Spleen (tissue), 11 donors: ENCODE results near the gene CREB1. TPM values are rescaled to one million over a fixed set of nuclear protein-coding genes. Genes with fewer than 3 reads are reported as not detected.
"Not testable (repeated sequence)": the region's sequence is repeated elsewhere in the genome, so short reads cannot be mapped to it uniquely, and the experiment has no call there.

Source experiments
- DNase-seq: peaks from one replicate; pipeline ENCODE4 v3.0.0-alpha.2; 2020
- H3K27ac ChIP-seq, 8 donors: fragments of 200-600 bp; sonication (generic) in 7 of 8; 1 replicate in 4 of 8; 2 replicates in 4 of 8; pipeline versions ENCODE4 v1.5.0 to v1.8.0; 2016 to 2021; ENCODE audit warnings: inconsistent platforms in 4 of 8, mild to moderate bottlenecking in 4 of 8, moderate library complexity in 1 of 8
- H3K27me3 ChIP-seq, 7 donors: fragments of 200-600 bp; sonication (generic) in 6 of 7; replicated peaks in 1 of 7; 1 replicate in 4 of 7; 2 replicates in 3 of 7; pipeline versions ENCODE4 v1.5.0 to v1.8.0; 2016 to 2021; ENCODE audit warnings: inconsistent platforms in 3 of 7, mild to moderate bottlenecking in 1 of 7
- H3K36me3 ChIP-seq, 6 donors: fragments of 200-600 bp; sonication (generic) in 5 of 6; 1 replicate in 4 of 6; 2 replicates in 2 of 6; pipeline versions ENCODE4 v1.5.0 to v1.8.0; 2016 to 2021; ENCODE audit warnings: inconsistent platforms in 2 of 6
- H3K4me1 ChIP-seq, 6 donors: fragments of 200-600 bp; sonication (generic) in 5 of 6; 1 replicate in 3 of 6; 2 replicates in 3 of 6; pipeline versions ENCODE4 v1.5.0 to v1.8.0; 2016 to 2021; ENCODE audit warnings: inconsistent platforms in 3 of 6
- H3K4me3 ChIP-seq, 8 donors: fragments of 200-600 bp; sonication (generic) in 7 of 8; 1 replicate in 4 of 8; 2 replicates in 4 of 8; pipeline versions ENCODE4 v1.5.0 to v1.8.0; 2016 to 2021; ENCODE audit warnings: inconsistent platforms in 4 of 8, mild to moderate bottlenecking in 4 of 8, moderate library complexity in 2 of 8
- H3K9me3 ChIP-seq, 8 donors: fragments of 200-600 bp; sonication (generic) in 7 of 8; 1 replicate in 4 of 8; 2 replicates in 4 of 8; pipeline versions ENCODE4 v1.5.0 to v1.8.0; 2016 to 2021; ENCODE audit warnings: inconsistent platforms in 4 of 8
- CTCF ChIP-seq, 11 experiments: fragments of 200-600 bp in 7 of 11; fragments of 450-650 bp in 4 of 11; sonication (generic) in 4 of 11; IDR thresholded peaks in 8 of 11; conservative IDR thresholded peaks in 3 of 11; 1 replicate in 7 of 11; 2 replicates in 4 of 11; pipeline versions ENCODE4 v1.4.0 to v1.8.0; 2016 to 2021; ENCODE audit warnings: antibody characterized with exemption in 11 of 11, inconsistent platforms in 4 of 11, mild to moderate bottlenecking in 1 of 11
- POLR2A ChIP-seq, 3 donors: fragments of 450-650 bp; IDR thresholded peaks; one replicate each; pipeline ENCODE4 v1.5.1; 2017; ENCODE audit warnings: antibody characterized with exemption in 3 of 3, mild to moderate bottlenecking in 1 of 3
- POLR2AphosphoS5 ChIP-seq, 3 donors: sonication (generic); formaldehyde crosslinking; IDR thresholded peaks; one replicate each; pipeline ENCODE4 v1.5.1; 2017; ENCODE audit warnings: antibody characterized with exemption in 3 of 3
- WGBS, 5 donors: extraction: QIAGEN DNeasy Blood & Tissue Kit in 3 of 5; methylation state at CpG; one replicate each; pipeline versions ENCODE4 v1.1.5 to v1.1.7; 2013 to 2018; 5-methylcytosine and 5-hydroxymethylcytosine counted together
- intact Hi-C: fragments of 100-400 bp; cut with DNase I; formaldehyde crosslinking; loops from one replicate; pipeline ENCODE4 v1.15.0; 2023; ENCODE audit warnings: low total_unique reads
- polyA plus RNA-seq, 3 donors: library from polyadenylated mRNA; stranded (reverse); fragments of 200-250 nt; gene quantifications; one replicate each; pipeline ENCODE4 v1.2.1, GENCODE V29; 2013
- total RNA-seq, 7 donors: library from RNA; depleted of rRNA in 3 of 7; stranded (reverse); fragments of >200 nt in 3 of 7; fragmentation: NEBNext Ultra II Directional in 4 of 7; extraction: Animal tissue kit (Norgen Biotek cat#: 25700) in 4 of 7; gene quantifications; one replicate each; pipeline versions ENCODE4 v1.1.0 to v1.2.1, GENCODE V29; 2016 to 2021
- donor health status: healthy with polysubstance abuse.
- donor health status: DM: no; HTN: no; CAD: no; lungs with moderate emphysema.
- donor health status: DM: no; HTN: no; CAD: no.
- donor health status: Bipolar disorder and iron deficiency.
- donor health status: healthy.
- donor health status: DM: no; HTN: no; CAD: no.
- donor health status: DM: yes; HTN: yes; CAD: no.

The CREB1 gene
- total and polyA plus RNA-seq, 10 donors, result 8.4 to 94.7 (median 78.7) TPM

- Histone ChIP-seq H3K36me3 (no peaks in the 10 kb centered on the region), H3K4me1 (peaks cover 0 to 3% (median 0%) of the 10 kb centered on the region in 6 donors), H3K9me3 (peaks cover 0 to 17% (median 14%) of the 10 kb centered on the region in 8 donors), H3K27me3 (no peaks in the 10 kb centered on the region), H3K27ac (no peak overlapping the region), H3K4me3 (no peak overlapping the region)
- intact Hi-C loops, result no loop called here
- TF ChIP-seq POLR2AphosphoS5 (IDR thresholded peaks at IDR 0.05), result no peak
- TF ChIP-seq CTCF (IDR thresholded peaks at IDR 0.05 in 8 of 11, conservative IDR thresholded peaks at IDR 0.05 in 3 of 11), result no peak
- no peak for TF ChIP-seq POLR2A (IDR thresholded peaks at IDR 0.05)
- no peak for DNase-seq
Measured at GRCh38 chr2:207640160-207640559, 110.4 kb downstream of the CREB1 start.

GRCh38 chr2:207640661-207641060, 110.9 kb downstream of the CREB1 start:
- TF ChIP-seq POLR2A (IDR thresholded peaks at IDR 0.05) (no peak), POLR2AphosphoS5 (IDR thresholded peaks at IDR 0.05) (no peak), CTCF (IDR thresholded peaks at IDR 0.05 in 8 of 11, conservative IDR thresholded peaks at IDR 0.05 in 3 of 11) (no peak)
- DNase-seq, result no peak
- intact Hi-C loops, result no loop called here
- no peaks in the 10 kb centered on the region for H3K27me3 ChIP-seq
- no peak overlapping the region for H3K4me3 ChIP-seq
- no peaks in the 10 kb centered on the region for H3K36me3 ChIP-seq
- H3K9me3 ChIP-seq, result peaks cover 0 to 17% (median 14%) of the 10 kb centered on the region in 8 donors
- no peak overlapping the region for H3K27ac ChIP-seq
- 43 to 77% (median 62%) methylated on average over 1 of the region's 1 CpG for WGBS, 5 donors
- peaks cover 0 to 3% (median 0%) of the 10 kb centered on the region in 6 donors for H3K4me1 ChIP-seq

- Histone ChIP-seq H3K4me1 (no peaks in the 10 kb centered on the region), H3K36me3 (no peaks in the 10 kb centered on the region), H3K9me3 (peaks cover 0 to 17% (median 14%) of the 10 kb centered on the region in 8 donors), H3K27me3 (no peaks in the 10 kb centered on the region), H3K27ac (no peak overlapping the region), H3K4me3 (no peak overlapping the region)
- no peak for DNase-seq
- 91 to 100% (median 97%) methylated on average over 1 of the region's 1 CpG for WGBS, 5 donors
- TF ChIP-seq CTCF (IDR thresholded peaks at IDR 0.05 in 8 of 11, conservative IDR thresholded peaks at IDR 0.05 in 3 of 11), result no peak
- TF ChIP-seq POLR2AphosphoS5 (IDR thresholded peaks at IDR 0.05), result no peak
- TF ChIP-seq POLR2A (IDR thresholded peaks at IDR 0.05), result no peak
- intact Hi-C loops, result no loop called here
Measured at GRCh38 chr2:207643892-207644291, 114.1 kb downstream of the CREB1 start.

GRCh38 chr2:207646582-207646981, 116.8 kb downstream of the CREB1 start:
- intact Hi-C loops, result not testable (repeated sequence)

More at GRCh38 chr2:207646582-207646981, 116.8 kb downstream of the CREB1 start:
- not testable (repeated sequence) for H3K4me3 ChIP-seq, H3K9me3 ChIP-seq, H3K27ac ChIP-seq, H3K36me3 ChIP-seq, H3K27me3 ChIP-seq, DNase-seq, H3K4me1 ChIP-seq
- WGBS, 5 donors, result 93 to 97% (median 94%) methylated on average over 7 of the region's 7 CpGs

Other genes starting within 250 kb of the CREB1 start
- 10 to 100 TPM; 18.8 to 43.6 (median 24.1) TPM for gene METTL21A, start 95.4 kb downstream of the CREB1 start, total RNA-seq
- gene METTL21A, start 95.4 kb downstream of the CREB1 start, polyA plus RNA-seq, result 10 to 100 TPM; 22.5 to 34.6 (median 27.4) TPM
- 10 to 100 TPM; 14.0 to 22.8 (median 16.6) TPM for gene CCNYL1, start 181.7 kb downstream of the CREB1 start, total RNA-seq
- gene CCNYL1, start 181.7 kb downstream of the CREB1 start, polyA plus RNA-seq, result 1 to 10 TPM; 4.7 to 8.1 (median 5.4) TPM
- 10 to 100 TPM in 1 of 7 donors, 1 to 10 TPM in 6; 4.0 to 11.4 (median 6.6) TPM for gene FZD5, start 239.9 kb downstream of the CREB1 start, total RNA-seq
- gene FZD5, start 239.9 kb downstream of the CREB1 start, polyA plus RNA-seq, result 1 to 10 TPM in 1 of 3 donors, under 1 TPM in 2; 0.35 to 1.1 (median 0.38) TPM